ENCODE measurements around the gene YY1. TPM values are rescaled to one million over a fixed set of nuclear protein-coding genes. Genes with fewer than 3 reads are reported as not detected.

The YY1 gene
- polyA plus RNA-seq, 1 experiment = 15.7 TPM

GRCh38 chr14:100293497-100294212 is 54.7 kb downstream of the YY1 start:
- no peak for DNase-seq (ENCODE audit: low read depth)
- Histone ChIP-seq H3K4me3 (ENCODE audit: low read depth, low read length) (no peak overlapping the region), H3K27me3 (ENCODE audit: control insufficient read depth, insufficient read depth, low read length) (no peaks in the 10 kb centered on the region), H3K36me3 (ENCODE audit: control insufficient read depth, insufficient read depth, low read length) (peaks cover 6% of the 10 kb centered on the region)
- ChIA-PET CTCF (interaction anchor here (0.9 to 4.7 kb wide), 3 partner anchors 9 to 15 kb away, joined by 3 to 15 read pairs (median 4); no protein-coding TSS in a partner anchor), POLR2A (no interaction called here)
- no peak for TF ChIP-seq CTCF (IDR thresholded peaks at IDR 0.05; ENCODE audit: insufficient read depth, low read depth, low read length)

GRCh38 chr14:100294213-100294962 is 55.4 kb downstream of the YY1 start:
- no peak for DNase-seq (ENCODE audit: low read depth)

GRCh38 chr14:100294963-100295330 is 56.0 kb downstream of the YY1 start:
- no peak overlapping the region for H3K4me3 ChIP-seq (ENCODE audit: low read depth, low read length)
- ChIA-PET POLR2A (no interaction called here), CTCF (interaction anchor here (0.6 to 7.5 kb wide), 2 partner anchors 9 to 251 kb away, joined by 3 to 58 read pairs; no protein-coding TSS in a partner anchor)
- DNase-seq (ENCODE audit: low read depth) = no peak
- H3K36me3 ChIP-seq (ENCODE audit: control insufficient read depth, insufficient read depth, low read length) = peaks cover 6% of the 10 kb centered on the region
- no peak for TF ChIP-seq CTCF (IDR thresholded peaks at IDR 0.05; ENCODE audit: insufficient read depth, low read depth, low read length)
- no peaks in the 10 kb centered on the region for H3K27me3 ChIP-seq (ENCODE audit: control insufficient read depth, insufficient read depth, low read length)

More at GRCh38 chr14:100294213-100294962, 55.4 kb downstream of the YY1 start:
- no peaks in the 10 kb centered on the region for H3K27me3 ChIP-seq (ENCODE audit: control insufficient read depth, insufficient read depth, low read length)
- peaks cover 6% of the 10 kb centered on the region for H3K36me3 ChIP-seq (ENCODE audit: control insufficient read depth, insufficient read depth, low read length)
- POLR2A ChIA-PET = no interaction called here
- CTCF ChIA-PET = interaction anchor here (0.6 to 7.5 kb wide), 4 partner anchors 9 to 252 kb away, joined by 3 to 58 read pairs (median 9); no protein-coding TSS in a partner anchor
- no peak for TF ChIP-seq CTCF (IDR thresholded peaks at IDR 0.05; ENCODE audit: insufficient read depth, low read depth, low read length)
- H3K4me3 ChIP-seq (ENCODE audit: low read depth, low read length) = no peak overlapping the region

GRCh38 chr14:100295376-100296105 is 56.6 kb downstream of the YY1 start:
- ChIA-PET CTCF (interaction anchor here (1.1 to 7.5 kb wide), 2 partner anchors 10 to 88 kb away, joined by 3 to 58 read pairs; no protein-coding TSS in a partner anchor), POLR2A (no interaction called here)
- H3K4me3 ChIP-seq (ENCODE audit: low read depth, low read length) = no peak overlapping the region
- peaks cover 6% of the 10 kb centered on the region for H3K36me3 ChIP-seq (ENCODE audit: control insufficient read depth, insufficient read depth, low read length)
- no peak for DNase-seq (ENCODE audit: low read depth)
- no peaks in the 10 kb centered on the region for H3K27me3 ChIP-seq (ENCODE audit: control insufficient read depth, insufficient read depth, low read length)
- TF ChIP-seq CTCF (IDR thresholded peaks at IDR 0.05; ENCODE audit: insufficient read depth, low read depth, low read length) = no peak
